Neural cell (in vitro differentiated cells): ENCODE measurements around the gene MPZL1. TPM values are rescaled to one million over a fixed set of nuclear protein-coding genes. Genes with fewer than 3 reads are reported as not detected.

Experiments used
- H2AFZ ChIP-seq: fragments of 200-600, 300-800 bp; sonication (generic), shearing (Covaris generic); 2 replicates; pipeline ENCODE4 v1.6.0; 2014; ENCODE audit warnings: low read depth, mild to moderate bottlenecking, antibody characterized with exemption, low read length, moderate library complexity
- H3F3A ChIP-seq: fragments of 200-600 bp; shearing (Covaris generic); 2 replicates; pipeline ENCODE4 v1.6.1; 2016; ENCODE audit warnings: mild to moderate bottlenecking, moderate library complexity, mixed read lengths, antibody characterized with exemption, low read length; ENCODE audit not compliant: insufficient read depth, poor library complexity, severe bottlenecking
- H3K27ac ChIP-seq: fragments of 200-600, 300-800 bp; sonication (generic), shearing (Covaris generic); 2 replicates; pipeline ENCODE4 v1.5.1; 2014; ENCODE audit warnings: mild to moderate bottlenecking, low read length, moderate library complexity
- H3K27me3 ChIP-seq: fragments of 300-800, 200-600 bp; sonication (generic), shearing (Covaris generic); 2 replicates; pipeline ENCODE4 v1.6.0; 2014; ENCODE audit warnings: mild to moderate bottlenecking, low read depth, low read length, moderate library complexity; ENCODE audit not compliant: insufficient read depth
- H3K36me3 ChIP-seq: fragments of 300-800, 200-600 bp; sonication (generic), shearing (Covaris generic); 2 replicates; pipeline ENCODE4 v1.5.1; 2014; ENCODE audit warnings: mild to moderate bottlenecking, antibody characterized with exemption, low read length, moderate library complexity; ENCODE audit not compliant: insufficient read depth
- H3K4me2 ChIP-seq: fragments of 300-800, 200-600 bp; sonication (generic), shearing (Covaris generic); 2 replicates; pipeline ENCODE4 v1.6.0; 2014; ENCODE audit warnings: mild to moderate bottlenecking, low read length
- H3K4me3 ChIP-seq: fragments of 300-800, 200-600 bp; sonication (generic), shearing (Covaris generic); 2 replicates; pipeline ENCODE4 v1.5.1; 2014; ENCODE audit warnings: mild to moderate bottlenecking, low read length, moderate library complexity
- H3K79me2 ChIP-seq: fragments of 200-600 bp; shearing (Covaris generic); replicated peaks from 2 replicates; pipeline ENCODE4 v1.6.0; 2014; ENCODE audit warnings: mild to moderate bottlenecking, low read length, moderate library complexity; ENCODE audit not compliant: insufficient read depth
- H3K9ac ChIP-seq: fragments of 300-800, 200-600 bp; sonication (generic), shearing (Covaris generic); 2 replicates; pipeline ENCODE4 v1.6.1; 2016; ENCODE audit warnings: mild to moderate bottlenecking, low read length, mixed read lengths
- H3K9me2 ChIP-seq: fragments of 200-600 bp; shearing (Covaris generic); 2 replicates; pipeline ENCODE4 v1.6.1; 2016; ENCODE audit warnings: mild to moderate bottlenecking, low read length, mixed read lengths; ENCODE audit not compliant: insufficient read depth
- H3K9me3 ChIP-seq: fragments of 200-600, 300-800 bp; sonication (generic), shearing (Covaris generic); 2 replicates; pipeline ENCODE4 v1.6.1; 2016; ENCODE audit warnings: mild to moderate bottlenecking, mixed run types, low read length, moderate library complexity, mixed read lengths
- H4K20me1 ChIP-seq: fragments of 200-600 bp; shearing (Covaris generic); 2 replicates; pipeline ENCODE4 v1.6.1; 2016; ENCODE audit warnings: mild to moderate bottlenecking, mixed run types; ENCODE audit not compliant: insufficient read depth
- EP300 ChIP-seq: fragments of 450-650 bp; conservative IDR thresholded peaks from 2 replicates; pipeline ENCODE4 v1.6.1; 2014; ENCODE audit warnings: antibody characterized with exemption, mild to moderate bottlenecking, moderate library complexity; ENCODE audit not compliant: poor library complexity, severe bottlenecking
- EZH2 ChIP-seq: fragments of 200-600, 300-800 bp; shearing (Covaris generic), sonication (generic); IDR thresholded peaks from 2 replicates; pipeline ENCODE4 v1.6.1; 2014; ENCODE audit warnings: antibody characterized with exemption, low read length, borderline replicate concordance, mild to moderate bottlenecking; ENCODE audit not compliant: insufficient read depth, poor library complexity, severe bottlenecking
- MXI1 ChIP-seq: fragments of 450-650 bp; conservative IDR thresholded peaks from 2 replicates; pipeline ENCODE4 v1.6.1; 2014; ENCODE audit warnings: antibody characterized with exemption, mild to moderate bottlenecking; ENCODE audit not compliant: poor library complexity, severe bottlenecking
- POLR2AphosphoS5 ChIP-seq: IDR thresholded peaks from 2 replicates; pipeline ENCODE4 v1.6.1; 2012
- RAD21 ChIP-seq: fragments of 450-650 bp; conservative IDR thresholded peaks from 2 replicates; pipeline ENCODE4 v1.6.1; 2014; ENCODE audit warnings: antibody characterized with exemption, mild to moderate bottlenecking, moderate library complexity
- SMC3 ChIP-seq: fragments of 450-650 bp; conservative IDR thresholded peaks from 2 replicates; pipeline ENCODE4 v1.6.1; 2014; ENCODE audit warnings: antibody characterized with exemption, mild to moderate bottlenecking, moderate library complexity; ENCODE audit not compliant: poor library complexity
- TAF1 ChIP-seq: IDR thresholded peaks from 2 replicates; pipeline ENCODE4 v1.6.1; 2012; ENCODE audit warnings: low read depth
- polyA plus RNA-seq: library from polyadenylated mRNA; depleted of rRNA; stranded (reverse); fragments of >200 nt; gene quantifications from 2 replicates; pipeline ENCODE4 v1.2.3, GENCODE V29; 2014
- TF ChIP-seq, protein P1 (sequence below): fragments of 450-650 bp; IDR thresholded peaks from 2 replicates; pipeline ENCODE4 v1.5.1; 2014; ENCODE audit warnings: antibody characterized with exemption, mild to moderate bottlenecking, moderate library complexity; ENCODE audit not compliant: poor library complexity, severe bottlenecking
- TF ChIP-seq, protein P2 (sequence below): IDR thresholded peaks from 2 replicates; pipeline ENCODE4 v1.6.1; 2012; ENCODE audit warnings: borderline replicate concordance

Gene MPZL1
- polyA plus RNA-seq, 1 donor from 2014 or later, result 167 TPM

DNA sequence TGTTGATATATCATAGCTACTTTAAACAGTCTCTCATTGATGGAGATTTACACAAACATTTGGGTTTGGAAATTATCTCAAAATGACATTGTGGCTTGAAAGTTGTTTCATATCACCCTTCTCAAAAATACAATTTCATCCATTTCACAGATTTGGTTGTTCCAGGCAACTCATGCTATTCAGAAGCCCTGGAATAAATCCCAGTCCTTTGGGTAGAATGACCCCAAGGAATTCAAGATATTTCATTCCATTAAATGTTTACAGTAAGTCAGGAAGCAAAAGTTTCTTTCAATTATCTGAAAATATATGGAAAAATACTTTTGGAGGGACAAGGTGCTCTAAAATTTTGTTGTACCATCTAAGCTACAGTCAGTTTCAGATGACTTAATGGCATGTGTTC lies 27.1 kb downstream of the MPZL1 start:
- Histone ChIP-seq H3K9me2 (no peaks in the 10 kb centered on the region), H3K4me2 (no peak overlapping the region), H3K27me3 (no peaks in the 10 kb centered on the region), H3K79me2 (peaks cover 22% of the 10 kb centered on the region), H3F3A (no peaks in the 10 kb centered on the region), H3K9me3 (no peaks in the 10 kb centered on the region), H4K20me1 (no peaks in the 10 kb centered on the region), H3K9ac (no peak overlapping the region), H2AFZ (no peak overlapping the region), H3K4me3 (no peak overlapping the region), H3K36me3 (no peaks in the 10 kb centered on the region), H3K27ac (no peak overlapping the region)
- TF ChIP-seq, protein P1, sequence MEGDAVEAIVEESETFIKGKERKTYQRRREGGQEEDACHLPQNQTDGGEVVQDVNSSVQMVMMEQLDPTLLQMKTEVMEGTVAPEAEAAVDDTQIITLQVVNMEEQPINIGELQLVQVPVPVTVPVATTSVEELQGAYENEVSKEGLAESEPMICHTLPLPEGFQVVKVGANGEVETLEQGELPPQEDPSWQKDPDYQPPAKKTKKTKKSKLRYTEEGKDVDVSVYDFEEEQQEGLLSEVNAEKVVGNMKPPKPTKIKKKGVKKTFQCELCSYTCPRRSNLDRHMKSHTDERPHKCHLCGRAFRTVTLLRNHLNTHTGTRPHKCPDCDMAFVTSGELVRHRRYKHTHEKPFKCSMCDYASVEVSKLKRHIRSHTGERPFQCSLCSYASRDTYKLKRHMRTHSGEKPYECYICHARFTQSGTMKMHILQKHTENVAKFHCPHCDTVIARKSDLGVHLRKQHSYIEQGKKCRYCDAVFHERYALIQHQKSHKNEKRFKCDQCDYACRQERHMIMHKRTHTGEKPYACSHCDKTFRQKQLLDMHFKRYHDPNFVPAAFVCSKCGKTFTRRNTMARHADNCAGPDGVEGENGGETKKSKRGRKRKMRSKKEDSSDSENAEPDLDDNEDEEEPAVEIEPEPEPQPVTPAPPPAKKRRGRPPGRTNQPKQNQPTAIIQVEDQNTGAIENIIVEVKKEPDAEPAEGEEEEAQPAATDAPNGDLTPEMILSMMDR, result no peak

DNA sequence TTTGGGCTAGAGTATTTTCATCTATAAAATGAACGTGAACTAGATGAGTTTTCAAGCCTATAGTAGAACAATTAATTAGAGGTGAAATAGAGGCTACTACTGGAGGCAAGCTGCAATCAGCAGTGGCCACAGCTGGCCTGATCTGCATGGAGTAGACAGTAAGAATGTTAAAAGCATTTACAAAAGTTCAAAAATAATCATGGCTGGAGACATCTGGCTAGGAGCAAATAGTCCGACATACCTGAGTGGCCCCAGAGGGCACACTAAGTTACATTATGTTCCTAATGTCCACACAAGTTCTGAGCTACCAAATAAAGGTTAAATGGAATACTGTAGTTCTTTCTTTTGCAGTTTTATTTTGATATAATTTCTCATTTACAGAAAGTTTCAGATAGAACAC lies 28.0 kb downstream of the MPZL1 start:
- H4K20me1 ChIP-seq, result no peaks in the 10 kb centered on the region
- H3K79me2 ChIP-seq, result peaks cover 22% of the 10 kb centered on the region
- TF ChIP-seq RAD21 (no peak), EZH2 (no peak), SMC3 (no peak), EP300 (no peak), MXI1 (no peak), POLR2AphosphoS5 (no peak), TAF1 (no peak)
- TF ChIP-seq, protein P1, result no peak
- TF ChIP-seq, protein P2, sequence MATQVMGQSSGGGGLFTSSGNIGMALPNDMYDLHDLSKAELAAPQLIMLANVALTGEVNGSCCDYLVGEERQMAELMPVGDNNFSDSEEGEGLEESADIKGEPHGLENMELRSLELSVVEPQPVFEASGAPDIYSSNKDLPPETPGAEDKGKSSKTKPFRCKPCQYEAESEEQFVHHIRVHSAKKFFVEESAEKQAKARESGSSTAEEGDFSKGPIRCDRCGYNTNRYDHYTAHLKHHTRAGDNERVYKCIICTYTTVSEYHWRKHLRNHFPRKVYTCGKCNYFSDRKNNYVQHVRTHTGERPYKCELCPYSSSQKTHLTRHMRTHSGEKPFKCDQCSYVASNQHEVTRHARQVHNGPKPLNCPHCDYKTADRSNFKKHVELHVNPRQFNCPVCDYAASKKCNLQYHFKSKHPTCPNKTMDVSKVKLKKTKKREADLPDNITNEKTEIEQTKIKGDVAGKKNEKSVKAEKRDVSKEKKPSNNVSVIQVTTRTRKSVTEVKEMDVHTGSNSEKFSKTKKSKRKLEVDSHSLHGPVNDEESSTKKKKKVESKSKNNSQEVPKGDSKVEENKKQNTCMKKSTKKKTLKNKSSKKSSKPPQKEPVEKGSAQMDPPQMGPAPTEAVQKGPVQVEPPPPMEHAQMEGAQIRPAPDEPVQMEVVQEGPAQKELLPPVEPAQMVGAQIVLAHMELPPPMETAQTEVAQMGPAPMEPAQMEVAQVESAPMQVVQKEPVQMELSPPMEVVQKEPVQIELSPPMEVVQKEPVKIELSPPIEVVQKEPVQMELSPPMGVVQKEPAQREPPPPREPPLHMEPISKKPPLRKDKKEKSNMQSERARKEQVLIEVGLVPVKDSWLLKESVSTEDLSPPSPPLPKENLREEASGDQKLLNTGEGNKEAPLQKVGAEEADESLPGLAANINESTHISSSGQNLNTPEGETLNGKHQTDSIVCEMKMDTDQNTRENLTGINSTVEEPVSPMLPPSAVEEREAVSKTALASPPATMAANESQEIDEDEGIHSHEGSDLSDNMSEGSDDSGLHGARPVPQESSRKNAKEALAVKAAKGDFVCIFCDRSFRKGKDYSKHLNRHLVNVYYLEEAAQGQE, result no peak
- H3K36me3 ChIP-seq, result no peaks in the 10 kb centered on the region
- no peak overlapping the region for H3K4me3 ChIP-seq
- no peaks in the 10 kb centered on the region for H3K9me2 ChIP-seq
- H2AFZ ChIP-seq, result no peak overlapping the region
- H3K27ac ChIP-seq, result no peak overlapping the region
- H3K27me3 ChIP-seq, result no peaks in the 10 kb centered on the region
- H3K4me2 ChIP-seq, result no peak overlapping the region
- no peak overlapping the region for H3K9ac ChIP-seq
- no peaks in the 10 kb centered on the region for H3F3A ChIP-seq
- no peaks in the 10 kb centered on the region for H3K9me3 ChIP-seq
